Measurements from ENCODE around the gene UBR4.

DNA sequence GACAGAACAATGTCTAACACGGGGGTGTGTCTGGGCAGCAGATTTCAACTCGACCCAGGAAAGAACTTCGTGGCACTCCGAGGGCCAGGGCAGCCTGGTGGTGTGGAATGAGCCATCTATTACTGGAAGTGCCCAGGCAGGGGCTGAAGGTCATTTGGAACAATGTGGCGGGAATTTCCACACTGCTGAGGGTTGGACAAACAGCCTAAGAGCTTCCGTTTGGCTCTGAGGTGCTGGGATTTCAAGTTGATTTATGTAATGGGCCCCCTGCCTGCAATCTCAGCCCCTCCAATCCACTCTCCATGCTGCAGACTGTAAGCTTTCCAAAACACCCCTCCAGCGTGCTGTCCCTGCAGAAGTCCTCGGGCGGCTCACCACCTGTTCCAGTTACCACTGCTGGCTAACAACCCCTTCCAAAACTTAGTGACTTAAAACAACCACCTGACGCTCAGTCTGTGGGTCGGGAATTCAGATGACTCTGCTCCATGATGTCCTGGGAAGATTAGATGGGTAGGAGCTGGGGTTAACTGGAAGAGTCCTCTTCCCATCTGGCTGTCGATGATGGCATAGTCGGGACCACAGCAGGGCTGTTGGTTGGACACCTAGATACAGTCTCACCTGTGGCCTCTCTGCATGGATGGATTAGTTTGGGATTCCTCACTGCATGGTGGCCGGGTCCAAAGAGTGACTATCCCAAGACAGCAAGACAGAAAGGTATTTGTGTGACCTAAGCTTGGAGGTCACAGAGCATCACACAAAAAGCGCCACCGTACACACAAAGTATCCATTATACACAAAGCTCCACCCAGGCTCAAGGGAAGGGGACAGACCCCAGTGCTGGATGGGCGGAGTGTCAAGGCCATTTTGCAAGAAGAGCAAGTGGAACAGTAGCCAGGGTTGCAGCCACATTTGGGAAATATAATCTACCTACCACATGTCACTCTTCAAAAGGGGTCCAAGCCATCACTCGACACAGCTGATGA is 163.9 kb downstream of the UBR4 start:
- TF ChIP-seq, protein P1, sequence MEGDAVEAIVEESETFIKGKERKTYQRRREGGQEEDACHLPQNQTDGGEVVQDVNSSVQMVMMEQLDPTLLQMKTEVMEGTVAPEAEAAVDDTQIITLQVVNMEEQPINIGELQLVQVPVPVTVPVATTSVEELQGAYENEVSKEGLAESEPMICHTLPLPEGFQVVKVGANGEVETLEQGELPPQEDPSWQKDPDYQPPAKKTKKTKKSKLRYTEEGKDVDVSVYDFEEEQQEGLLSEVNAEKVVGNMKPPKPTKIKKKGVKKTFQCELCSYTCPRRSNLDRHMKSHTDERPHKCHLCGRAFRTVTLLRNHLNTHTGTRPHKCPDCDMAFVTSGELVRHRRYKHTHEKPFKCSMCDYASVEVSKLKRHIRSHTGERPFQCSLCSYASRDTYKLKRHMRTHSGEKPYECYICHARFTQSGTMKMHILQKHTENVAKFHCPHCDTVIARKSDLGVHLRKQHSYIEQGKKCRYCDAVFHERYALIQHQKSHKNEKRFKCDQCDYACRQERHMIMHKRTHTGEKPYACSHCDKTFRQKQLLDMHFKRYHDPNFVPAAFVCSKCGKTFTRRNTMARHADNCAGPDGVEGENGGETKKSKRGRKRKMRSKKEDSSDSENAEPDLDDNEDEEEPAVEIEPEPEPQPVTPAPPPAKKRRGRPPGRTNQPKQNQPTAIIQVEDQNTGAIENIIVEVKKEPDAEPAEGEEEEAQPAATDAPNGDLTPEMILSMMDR (IDR thresholded peaks at IDR 0.05): no peak
- TF ChIP-seq, protein P2, sequence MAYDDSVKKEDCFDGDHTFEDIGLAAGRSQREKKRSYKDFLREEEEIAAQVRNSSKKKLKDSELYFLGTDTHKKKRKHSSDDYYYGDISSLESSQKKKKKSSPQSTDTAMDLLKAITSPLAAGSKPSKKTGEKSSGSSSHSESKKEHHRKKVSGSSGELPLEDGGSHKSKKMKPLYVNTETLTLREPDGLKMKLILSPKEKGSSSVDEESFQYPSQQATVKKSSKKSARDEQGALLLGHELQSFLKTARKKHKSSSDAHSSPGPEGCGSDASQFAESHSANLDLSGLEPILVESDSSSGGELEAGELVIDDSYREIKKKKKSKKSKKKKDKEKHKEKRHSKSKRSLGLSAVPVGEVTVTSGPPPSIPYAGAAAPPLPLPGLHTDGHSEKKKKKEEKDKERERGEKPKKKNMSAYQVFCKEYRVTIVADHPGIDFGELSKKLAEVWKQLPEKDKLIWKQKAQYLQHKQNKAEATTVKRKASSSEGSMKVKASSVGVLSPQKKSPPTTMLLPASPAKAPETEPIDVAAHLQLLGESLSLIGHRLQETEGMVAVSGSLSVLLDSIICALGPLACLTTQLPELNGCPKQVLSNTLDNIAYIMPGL (CRISPR knock-in tag; IDR thresholded peaks at IDR 0.05; ENCODE audit: borderline replicate concordance): no peak
- TF ChIP-seq, protein P3, sequence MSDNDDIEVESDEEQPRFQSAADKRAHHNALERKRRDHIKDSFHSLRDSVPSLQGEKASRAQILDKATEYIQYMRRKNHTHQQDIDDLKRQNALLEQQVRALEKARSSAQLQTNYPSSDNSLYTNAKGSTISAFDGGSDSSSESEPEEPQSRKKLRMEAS (IDR thresholded peaks at IDR 0.05): no peak
- TF ChIP-seq ZFP36 (IDR thresholded peaks at IDR 0.05; ENCODE audit: borderline replicate concordance, partially characterized antibody) (no peak), POLR2A (IDR thresholded peaks at IDR 0.05; ENCODE audit: low read length) (no peak), JUNB (IDR thresholded peaks at IDR 0.05) (no peak)
